Chondrocyte (in vitro differentiated cells): ENCODE measurements around the gene CELF5. TPM values are rescaled to one million over a fixed set of nuclear protein-coding genes. Genes with fewer than 3 reads are reported as not detected.
"Not testable (repeated sequence)": the region's sequence is repeated elsewhere in the genome, so short reads cannot be mapped to it uniquely, and the experiment has no call there.

Source experiments
- DNase-seq: peaks from one replicate; pipeline ENCODE4 v3.0.0; 2021; ENCODE audit warnings: mixed read lengths, low spot score
- H3K27ac Mint-ChIP-seq: one replicate; pipeline ENCODE4 v1.8.0; 2021; ENCODE audit warnings: mild to moderate bottlenecking, moderate library complexity, mixed read lengths; ENCODE audit not compliant: unreplicated experiment
- H3K27me3 Mint-ChIP-seq: 2 replicates; pipeline ENCODE4 v1.8.0; 2021; ENCODE audit warnings: low read depth, mixed read lengths
- H3K36me3 Mint-ChIP-seq: 2 replicates; pipeline ENCODE4 v1.8.0; 2021; ENCODE audit warnings: low read depth, mixed read lengths
- H3K4me1 Mint-ChIP-seq: 2 replicates; pipeline ENCODE4 v1.8.0; 2021; ENCODE audit warnings: low read depth, mild to moderate bottlenecking, mixed read lengths
- H3K4me3 Mint-ChIP-seq: one replicate; pipeline ENCODE4 v1.8.0; 2021; ENCODE audit warnings: mild to moderate bottlenecking, moderate library complexity, mixed read lengths; ENCODE audit not compliant: unreplicated experiment
- H3K9me3 Mint-ChIP-seq: 2 replicates; pipeline ENCODE4 v1.8.0; 2021; ENCODE audit warnings: low read depth, mixed read lengths
- total RNA-seq: library from RNA; stranded (reverse); gene quantifications from 3 replicates; pipeline ENCODE4 v1.2.1, GENCODE V29; 2021
- TF ChIP-seq, protein P1 (sequence below): fragments of 200-600 bp; sonication (generic); IDR thresholded peaks from 2 replicates; pipeline ENCODE4 v1.5.0; 2021; ENCODE audit warnings: antibody characterized with exemption, mild to moderate bottlenecking, moderate library complexity

CELF5 gene
- total RNA-seq, 1 donor from 2014 or later = 0.22 TPM

GRCh38 chr19:3338541-3339181, 114.2 kb downstream of the CELF5 start:
- Mint-ChIP-seq H3K27me3 (no peaks in the 10 kb centered on the region), H3K9me3 (no peaks in the 10 kb centered on the region), H3K4me1 (peaks cover 48% of the 10 kb centered on the region), H3K36me3 (no peaks in the 10 kb centered on the region), H3K4me3 (no peak overlapping the region), H3K27ac (no peak overlapping the region)
- no peak for DNase-seq
- TF ChIP-seq, protein P1, sequence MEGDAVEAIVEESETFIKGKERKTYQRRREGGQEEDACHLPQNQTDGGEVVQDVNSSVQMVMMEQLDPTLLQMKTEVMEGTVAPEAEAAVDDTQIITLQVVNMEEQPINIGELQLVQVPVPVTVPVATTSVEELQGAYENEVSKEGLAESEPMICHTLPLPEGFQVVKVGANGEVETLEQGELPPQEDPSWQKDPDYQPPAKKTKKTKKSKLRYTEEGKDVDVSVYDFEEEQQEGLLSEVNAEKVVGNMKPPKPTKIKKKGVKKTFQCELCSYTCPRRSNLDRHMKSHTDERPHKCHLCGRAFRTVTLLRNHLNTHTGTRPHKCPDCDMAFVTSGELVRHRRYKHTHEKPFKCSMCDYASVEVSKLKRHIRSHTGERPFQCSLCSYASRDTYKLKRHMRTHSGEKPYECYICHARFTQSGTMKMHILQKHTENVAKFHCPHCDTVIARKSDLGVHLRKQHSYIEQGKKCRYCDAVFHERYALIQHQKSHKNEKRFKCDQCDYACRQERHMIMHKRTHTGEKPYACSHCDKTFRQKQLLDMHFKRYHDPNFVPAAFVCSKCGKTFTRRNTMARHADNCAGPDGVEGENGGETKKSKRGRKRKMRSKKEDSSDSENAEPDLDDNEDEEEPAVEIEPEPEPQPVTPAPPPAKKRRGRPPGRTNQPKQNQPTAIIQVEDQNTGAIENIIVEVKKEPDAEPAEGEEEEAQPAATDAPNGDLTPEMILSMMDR = no peak

- Mint-ChIP-seq H3K27ac (no peak overlapping the region), H3K36me3 (no peaks in the 10 kb centered on the region), H3K9me3 (no peaks in the 10 kb centered on the region), H3K4me1 (peaks cover 43% of the 10 kb centered on the region), H3K27me3 (no peaks in the 10 kb centered on the region), H3K4me3 (no peak overlapping the region)
- DNase-seq = no peak
- TF ChIP-seq, protein P1 = no peak
These were observed 115.9 kb downstream of the CELF5 start for GRCh38 chr19:3340340-3340739.

DNA sequence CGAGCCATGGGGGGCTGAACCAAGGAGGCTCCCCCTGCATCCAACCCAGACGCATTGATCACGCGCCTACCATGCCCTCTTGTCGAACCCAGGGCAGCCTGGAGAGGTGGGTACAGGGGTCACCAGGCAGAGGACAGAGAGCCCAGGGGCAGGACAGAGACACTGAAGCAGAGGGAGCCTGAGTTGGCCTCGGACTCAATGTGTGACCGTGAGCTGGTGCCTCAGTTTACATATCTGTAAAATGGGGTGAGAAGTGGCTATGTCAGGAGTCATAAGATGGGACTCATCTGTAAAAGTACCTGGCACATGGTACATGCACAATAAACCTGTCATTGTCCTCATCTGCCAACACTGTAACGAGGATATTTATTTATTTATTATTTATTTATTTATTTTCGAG, 117.8 kb downstream of the CELF5 start:
- Mint-ChIP-seq H3K4me3 (no peak overlapping the region), H3K9me3 (no peaks in the 10 kb centered on the region), H3K27me3 (no peaks in the 10 kb centered on the region), H3K36me3 (no peaks in the 10 kb centered on the region), H3K4me1 (peaks cover 38% of the 10 kb centered on the region), H3K27ac (no peak overlapping the region)
- TF ChIP-seq, protein P1 = no peak
- DNase-seq = no peak

GRCh38 chr19:3342962-3343361, 118.5 kb downstream of the CELF5 start:
- not testable (repeated sequence) for H3K27me3 Mint-ChIP-seq, H3K9me3 Mint-ChIP-seq, H3K36me3 Mint-ChIP-seq, H3K27ac Mint-ChIP-seq, H3K4me3 Mint-ChIP-seq, DNase-seq
- H3K4me1 Mint-ChIP-seq = peaks cover 36% of the 10 kb centered on the region

- Mint-ChIP-seq H3K9me3 (no peaks in the 10 kb centered on the region), H3K27ac (peak overlapping the region; percentile 77), H3K4me1 (peaks cover 30% of the 10 kb centered on the region), H3K36me3 (no peaks in the 10 kb centered on the region), H3K4me3 (no peak overlapping the region), H3K27me3 (no peaks in the 10 kb centered on the region)
- TF ChIP-seq, protein P1 = peak; percentile 61
- no peak for DNase-seq
These were observed 119.4 kb downstream of the CELF5 start for GRCh38 chr19:3343619-3344502.
